ENCODE measurements around the gene PTGFRN.
A peak's percentile ranks its signal among the peaks of the same experiment; 100 is the strongest.
"Not testable (repeated sequence)": the region's sequence is repeated elsewhere in the genome, so short reads cannot be mapped to it uniquely, and the experiment has no call there.

The PTGFRN gene

GRCh38 chr1:116909512-116910378, at the start of gene PTGFRN:
TSS of gene PTGFRN (plus strand) at chr1:116909916. CDS start at chr1:116910204, 288 bp downstream.
- Histone ChIP-seq H3K4me1 (ENCODE audit: control insufficient read depth in 1 of 2, insufficient read depth in 2 of 2, low read length in 2 of 2) (peaks cover 0 to 12% of the 10 kb centered on the region in 2 donors), H3K4me3 (ENCODE audit: low read depth in 1 of 2, low read length in 2 of 2) (peak within 1 kb of the TSS; percentile 58 to 69), H3K9me3 (ENCODE audit: control insufficient read depth in 1 of 2, low read length in 2 of 2) (no peaks in the 10 kb centered on the region), H3K27me3 (ENCODE audit: low read depth, low read length) (no peaks in the 10 kb centered on the region), H3K27ac (ENCODE audit: low read length) (peak within 1 kb of the TSS; percentile 59), H3K36me3 (ENCODE audit: control insufficient read depth in 1 of 2, insufficient read depth in 2 of 2, low read length in 2 of 2) (no peaks in the 10 kb centered on the region)

- H3K4me1 ChIP-seq (ENCODE audit: control insufficient read depth in 1 of 2, insufficient read depth in 2 of 2, low read length in 2 of 2); H3K4me3 ChIP-seq (ENCODE audit: low read depth in 1 of 2, low read length in 2 of 2); H3K36me3 ChIP-seq (ENCODE audit: control insufficient read depth in 1 of 2, insufficient read depth in 2 of 2, low read length in 2 of 2); H3K27ac ChIP-seq (ENCODE audit: low read length); H3K27me3 ChIP-seq (ENCODE audit: low read depth, low read length); H3K9me3 ChIP-seq (ENCODE audit: control insufficient read depth in 1 of 2, low read length in 2 of 2): not testable (repeated sequence)
Observed at GRCh38 chr1:116860167-116860566, 49.5 kb upstream of the PTGFRN start.

GRCh38 chr1:116861137-116861536, 48.6 kb upstream of the PTGFRN start:
- Histone ChIP-seq H3K4me1 (ENCODE audit: control insufficient read depth in 1 of 2, insufficient read depth in 2 of 2, low read length in 2 of 2) (no peaks in the 10 kb centered on the region), H3K9me3 (ENCODE audit: control insufficient read depth in 1 of 2, low read length in 2 of 2) (no peaks in the 10 kb centered on the region), H3K4me3 (ENCODE audit: low read depth in 1 of 2, low read length in 2 of 2) (no peak overlapping the region), H3K27ac (ENCODE audit: low read length) (no peak overlapping the region), H3K27me3 (ENCODE audit: low read depth, low read length) (no peaks in the 10 kb centered on the region), H3K36me3 (ENCODE audit: control insufficient read depth in 1 of 2, insufficient read depth in 2 of 2, low read length in 2 of 2) (no peaks in the 10 kb centered on the region)

GRCh38 chr1:116863031-116863430, 46.7 kb upstream of the PTGFRN start:
- H3K27me3 ChIP-seq (ENCODE audit: low read depth, low read length); H3K4me1 ChIP-seq (ENCODE audit: control insufficient read depth in 1 of 2, insufficient read depth in 2 of 2, low read length in 2 of 2); H3K9me3 ChIP-seq (ENCODE audit: control insufficient read depth in 1 of 2, low read length in 2 of 2); H3K27ac ChIP-seq (ENCODE audit: low read length); H3K4me3 ChIP-seq (ENCODE audit: low read depth in 1 of 2, low read length in 2 of 2); H3K36me3 ChIP-seq (ENCODE audit: control insufficient read depth in 1 of 2, insufficient read depth in 2 of 2, low read length in 2 of 2): not testable (repeated sequence)

- H3K4me3 ChIP-seq (ENCODE audit: low read depth in 1 of 2, low read length in 2 of 2); H3K36me3 ChIP-seq (ENCODE audit: control insufficient read depth in 1 of 2, insufficient read depth in 2 of 2, low read length in 2 of 2); H3K27me3 ChIP-seq (ENCODE audit: low read depth, low read length); H3K4me1 ChIP-seq (ENCODE audit: control insufficient read depth in 1 of 2, insufficient read depth in 2 of 2, low read length in 2 of 2); H3K9me3 ChIP-seq (ENCODE audit: control insufficient read depth in 1 of 2, low read length in 2 of 2); H3K27ac ChIP-seq (ENCODE audit: low read length): not testable (repeated sequence)
Observed at GRCh38 chr1:116866478-116866877, 43.2 kb upstream of the PTGFRN start.

GRCh38 chr1:116868385-116868784, 41.3 kb upstream of the PTGFRN start:
- Histone ChIP-seq H3K36me3 (ENCODE audit: control insufficient read depth in 1 of 2, insufficient read depth in 2 of 2, low read length in 2 of 2) (no peaks in the 10 kb centered on the region), H3K27ac (ENCODE audit: low read length) (no peak overlapping the region), H3K9me3 (ENCODE audit: control insufficient read depth in 1 of 2, low read length in 2 of 2) (no peaks in the 10 kb centered on the region), H3K4me1 (ENCODE audit: control insufficient read depth in 1 of 2, insufficient read depth in 2 of 2, low read length in 2 of 2) (peaks cover 0 to 3% of the 10 kb centered on the region in 2 donors), H3K27me3 (ENCODE audit: low read depth, low read length) (no peaks in the 10 kb centered on the region), H3K4me3 (ENCODE audit: low read depth in 1 of 2, low read length in 2 of 2) (no peak overlapping the region)

- no peaks in the 10 kb centered on the region for H3K36me3 ChIP-seq (ENCODE audit: control insufficient read depth in 1 of 2, insufficient read depth in 2 of 2, low read length in 2 of 2)
- H3K4me3 ChIP-seq (ENCODE audit: low read depth in 1 of 2, low read length in 2 of 2), result no peak overlapping the region
- peaks cover 0 to 3% of the 10 kb centered on the region in 2 donors for H3K4me1 ChIP-seq (ENCODE audit: control insufficient read depth in 1 of 2, insufficient read depth in 2 of 2, low read length in 2 of 2)
- no peaks in the 10 kb centered on the region for H3K9me3 ChIP-seq (ENCODE audit: control insufficient read depth in 1 of 2, low read length in 2 of 2)
- H3K27ac ChIP-seq (ENCODE audit: low read length), result no peak overlapping the region
- H3K27me3 ChIP-seq (ENCODE audit: low read depth, low read length), result no peaks in the 10 kb centered on the region
Observed at GRCh38 chr1:116869611-116870010, 40.1 kb upstream of the PTGFRN start.

- Histone ChIP-seq H3K4me1 (ENCODE audit: control insufficient read depth in 1 of 2, insufficient read depth in 2 of 2, low read length in 2 of 2) (peaks cover 0 to 3% of the 10 kb centered on the region in 2 donors), H3K4me3 (ENCODE audit: low read depth in 1 of 2, low read length in 2 of 2) (no peak overlapping the region), H3K9me3 (ENCODE audit: control insufficient read depth in 1 of 2, low read length in 2 of 2) (no peaks in the 10 kb centered on the region), H3K27ac (ENCODE audit: low read length) (no peak overlapping the region), H3K36me3 (ENCODE audit: control insufficient read depth in 1 of 2, insufficient read depth in 2 of 2, low read length in 2 of 2) (no peaks in the 10 kb centered on the region), H3K27me3 (ENCODE audit: low read depth, low read length) (no peaks in the 10 kb centered on the region)
Observed at GRCh38 chr1:116870300-116870699, 39.4 kb upstream of the PTGFRN start.

GRCh38 chr1:116871779-116872146, 38.0 kb upstream of the PTGFRN start:
- no peaks in the 10 kb centered on the region for H3K9me3 ChIP-seq (ENCODE audit: control insufficient read depth in 1 of 2, low read length in 2 of 2)
- peaks cover 0 to 3% of the 10 kb centered on the region in 2 donors for H3K4me1 ChIP-seq (ENCODE audit: control insufficient read depth in 1 of 2, insufficient read depth in 2 of 2, low read length in 2 of 2)
- no peak overlapping the region for H3K4me3 ChIP-seq (ENCODE audit: low read depth in 1 of 2, low read length in 2 of 2)
- no peak overlapping the region for H3K27ac ChIP-seq (ENCODE audit: low read length)
- H3K27me3 ChIP-seq (ENCODE audit: low read depth, low read length), result no peaks in the 10 kb centered on the region
- H3K36me3 ChIP-seq (ENCODE audit: control insufficient read depth in 1 of 2, insufficient read depth in 2 of 2, low read length in 2 of 2), result no peaks in the 10 kb centered on the region

- Histone ChIP-seq H3K4me3 (ENCODE audit: low read depth in 1 of 2, low read length in 2 of 2) (no peak overlapping the region), H3K27me3 (ENCODE audit: low read depth, low read length) (no peaks in the 10 kb centered on the region), H3K36me3 (ENCODE audit: control insufficient read depth in 1 of 2, insufficient read depth in 2 of 2, low read length in 2 of 2) (no peaks in the 10 kb centered on the region), H3K27ac (ENCODE audit: low read length) (no peak overlapping the region), H3K4me1 (ENCODE audit: control insufficient read depth in 1 of 2, insufficient read depth in 2 of 2, low read length in 2 of 2) (peaks cover 5 to 21% of the 10 kb centered on the region in 2 donors), H3K9me3 (ENCODE audit: control insufficient read depth in 1 of 2, low read length in 2 of 2) (no peaks in the 10 kb centered on the region)
Observed at GRCh38 chr1:116873680-116874271, 35.9 kb upstream of the PTGFRN start.

- Histone ChIP-seq H3K27ac (ENCODE audit: low read length) (no peak overlapping the region), H3K4me1 (ENCODE audit: control insufficient read depth in 1 of 2, insufficient read depth in 2 of 2, low read length in 2 of 2) (peaks cover 9 to 30% of the 10 kb centered on the region in 2 donors), H3K27me3 (ENCODE audit: low read depth, low read length) (no peaks in the 10 kb centered on the region), H3K9me3 (ENCODE audit: control insufficient read depth in 1 of 2, low read length in 2 of 2) (no peaks in the 10 kb centered on the region), H3K36me3 (ENCODE audit: control insufficient read depth in 1 of 2, insufficient read depth in 2 of 2, low read length in 2 of 2) (no peaks in the 10 kb centered on the region), H3K4me3 (ENCODE audit: low read depth in 1 of 2, low read length in 2 of 2) (no peak overlapping the region)
Observed at GRCh38 chr1:116874733-116875249, 34.9 kb upstream of the PTGFRN start.
